Right lobe of liver (tissue), 4 donors: ENCODE results near the gene CFAP61.

Experiments used
- CTCF ChIP-seq, 4 donors: fragments of 200-600 bp in 3 of 4; fragments of 450-650 bp in 1 of 4; IDR thresholded peaks; one replicate each; pipeline versions ENCODE4 v1.5.1 to v1.8.0; 2016 to 2022; ENCODE audit warnings: antibody characterized with exemption in 4 of 4, mild to moderate bottlenecking in 2 of 4
- POLR2A ChIP-seq: fragments of 450-650 bp; IDR thresholded peaks from one replicate; pipeline ENCODE4 v1.6.1; 2017; ENCODE audit warnings: antibody characterized with exemption, mild to moderate bottlenecking
- donor health status: DM: no; HTN: no; CAD: no.
- donor health status: DM: no; HTN: no; CAD: no.
- donor health status: DM: no; HTN: yes; CAD: no.

DNA sequence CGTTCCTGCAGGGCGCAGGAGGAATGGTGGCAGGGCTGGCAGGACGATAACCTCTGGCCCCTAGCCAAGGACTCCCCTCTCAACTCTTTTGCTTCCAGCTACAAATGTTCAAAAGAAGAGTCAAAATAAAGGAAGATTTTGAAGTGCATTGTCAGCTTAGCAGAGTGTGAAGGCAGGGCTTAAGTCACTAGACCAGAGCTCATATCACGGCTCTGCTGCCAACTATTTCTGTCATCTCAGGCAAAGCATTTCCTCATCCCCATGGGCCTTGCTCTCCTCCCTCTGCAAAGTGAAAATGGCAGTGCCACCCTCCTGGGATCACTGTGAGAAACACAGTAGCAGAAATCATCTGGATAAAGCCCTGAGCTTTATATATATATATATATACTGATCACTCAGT lies 36.7 kb downstream of the CFAP61 start:
- TF ChIP-seq POLR2A (no peak), CTCF (IDR thresholded peaks at IDR 0.05) (no peak)
